A673 (cell line): ENCODE results near the gene KPNA4. TPM values are rescaled to one million over a fixed set of nuclear protein-coding genes. Genes with fewer than 3 reads are reported as not detected.

Experiments
- BruUV-seq: library from RNA; stranded (reverse); fragments of 400-500 nt; replicated peaks from 2 replicates; lab custom pipeline; 2021; lab: Mats Ljungman, UMichigan
- CTCF ChIA-PET: fragments of 300-600 bp; sonication (Branson Sonifier 250); formaldehyde crosslinking; loops from one replicate; lab custom pipeline; 2022; ENCODE audit warnings: antibody characterized with exemption; lab: Charles Lee
- POLR2A ChIA-PET: fragments of 300-600 bp; sonication (Branson Sonifier 250); formaldehyde crosslinking; loops from one replicate; lab custom pipeline; 2022; ENCODE audit warnings: antibody characterized with exemption; ENCODE audit not compliant: low non-redundant PET; lab: Charles Lee
- DNase-seq: peaks from one replicate; pipeline ENCODE4 v3.0.0-alpha.2; 2015; ENCODE audit warnings: low spot score
- H3K27ac ChIP-seq: fragments of 200-600 bp; sonication (generic); 2 replicates; pipeline ENCODE4 v1.5.1; 2016; ENCODE audit warnings: mixed run types, low read depth, mild to moderate bottlenecking, mixed read lengths, antibody characterized with exemption, low read length; ENCODE audit not compliant: poor library complexity, severe bottlenecking
- H3K27me3 ChIP-seq: fragments of 200-600 bp; sonication (generic); replicated peaks from 2 replicates; pipeline ENCODE4 v1.6.1; 2017; ENCODE audit warnings: mixed run types, low read depth, mild to moderate bottlenecking, mixed read lengths, antibody characterized with exemption, low read length; ENCODE audit not compliant: insufficient read depth, poor library complexity
- H3K36me3 ChIP-seq: fragments of 200-600 bp; sonication (generic); 2 replicates; pipeline ENCODE4 v1.6.1; 2016; ENCODE audit warnings: mixed run types, mild to moderate bottlenecking, mixed read lengths, antibody characterized with exemption, low read length; ENCODE audit not compliant: insufficient read depth, poor library complexity, severe bottlenecking
- H3K4me1 ChIP-seq: fragments of 200-600 bp; sonication (generic); 2 replicates; pipeline ENCODE4 v1.6.1; 2017; ENCODE audit warnings: mixed run types, mild to moderate bottlenecking, mixed read lengths, antibody characterized with exemption, low read length; ENCODE audit not compliant: insufficient read depth, poor library complexity, severe bottlenecking
- H3K4me3 ChIP-seq: fragments of 200-600 bp; sonication (generic); 2 replicates; pipeline ENCODE4 v1.5.1; 2016; ENCODE audit warnings: low read depth, mixed run types, mild to moderate bottlenecking, mixed read lengths, low read length; ENCODE audit not compliant: poor library complexity, severe bottlenecking
- H3K9me3 ChIP-seq: fragments of 200-600 bp; sonication (generic); 2 replicates; pipeline ENCODE4 v1.6.1; 2016; ENCODE audit warnings: mixed run types, low read depth, mild to moderate bottlenecking, mixed read lengths, antibody characterized with exemption, low read length; ENCODE audit not compliant: poor library complexity, severe bottlenecking
- EZH2 ChIP-seq: fragments of 200-600 bp; sonication (generic); IDR thresholded peaks from 2 replicates; pipeline ENCODE4 v1.6.1; 2017; ENCODE audit warnings: borderline replicate concordance, low read depth, mild to moderate bottlenecking, mixed read lengths, antibody characterized with exemption, low read length; ENCODE audit not compliant: poor library complexity, severe bottlenecking
- intact Hi-C: fragments of 100-400 bp; cut with micrococcal nuclease; formaldehyde crosslinking; loops from one replicate; pipeline ENCODE4 v1.10.0; 2022; ENCODE audit not compliant: unreplicated experiment
- total RNA-seq: library from RNA; stranded (reverse); gene quantifications from 2 replicates; pipeline ENCODE4 v1.2.3, GENCODE V29; 2021
- TF ChIP-seq, protein P1 (sequence below): fragments of 300-800, 200-600 bp; sonication (generic); conservative IDR thresholded peaks from 2 replicates; pipeline ENCODE4 v1.5.1; 2017; ENCODE audit warnings: low read depth, mild to moderate bottlenecking, antibody characterized with exemption, low read length, moderate library complexity, mixed read lengths

KPNA4 gene
- total RNA-seq, 1 experiment from 2014 or later = 88.5 TPM

DNA sequence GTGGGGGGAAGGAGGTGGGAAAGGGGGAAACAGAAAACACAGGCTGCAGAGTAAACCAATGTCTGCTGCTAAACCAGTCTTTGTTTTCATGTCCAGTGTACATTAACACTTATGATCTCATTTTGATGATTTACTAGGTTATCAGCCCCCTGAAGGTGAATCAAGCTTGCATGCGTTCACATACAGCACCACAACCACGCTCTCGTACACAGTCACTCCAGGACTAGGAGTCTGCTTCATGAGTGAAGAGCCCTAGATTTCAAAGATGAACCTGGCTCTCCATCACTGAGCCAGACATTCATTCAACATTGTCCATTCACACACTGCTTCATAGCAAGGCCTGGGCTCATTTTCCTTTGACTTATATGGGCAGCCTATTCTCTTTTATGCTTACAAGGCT lies 64.0 kb downstream of the KPNA4 start:
- POLR2A ChIA-PET = no interaction called here
- H3K27me3 ChIP-seq = no peaks in the 10 kb centered on the region
- intact Hi-C loops = no loop called here
- no peak overlapping the region for H3K4me3 ChIP-seq
- no TSS peak for BruUV-seq
- CTCF ChIA-PET = no interaction called here
- H3K36me3 ChIP-seq = peaks cover 37% of the 10 kb centered on the region
- DNase-seq = no peak
- H3K9me3 ChIP-seq = no peaks in the 10 kb centered on the region
- no peak overlapping the region for H3K27ac ChIP-seq
- no peak for TF ChIP-seq EZH2
- TF ChIP-seq, protein P1, sequence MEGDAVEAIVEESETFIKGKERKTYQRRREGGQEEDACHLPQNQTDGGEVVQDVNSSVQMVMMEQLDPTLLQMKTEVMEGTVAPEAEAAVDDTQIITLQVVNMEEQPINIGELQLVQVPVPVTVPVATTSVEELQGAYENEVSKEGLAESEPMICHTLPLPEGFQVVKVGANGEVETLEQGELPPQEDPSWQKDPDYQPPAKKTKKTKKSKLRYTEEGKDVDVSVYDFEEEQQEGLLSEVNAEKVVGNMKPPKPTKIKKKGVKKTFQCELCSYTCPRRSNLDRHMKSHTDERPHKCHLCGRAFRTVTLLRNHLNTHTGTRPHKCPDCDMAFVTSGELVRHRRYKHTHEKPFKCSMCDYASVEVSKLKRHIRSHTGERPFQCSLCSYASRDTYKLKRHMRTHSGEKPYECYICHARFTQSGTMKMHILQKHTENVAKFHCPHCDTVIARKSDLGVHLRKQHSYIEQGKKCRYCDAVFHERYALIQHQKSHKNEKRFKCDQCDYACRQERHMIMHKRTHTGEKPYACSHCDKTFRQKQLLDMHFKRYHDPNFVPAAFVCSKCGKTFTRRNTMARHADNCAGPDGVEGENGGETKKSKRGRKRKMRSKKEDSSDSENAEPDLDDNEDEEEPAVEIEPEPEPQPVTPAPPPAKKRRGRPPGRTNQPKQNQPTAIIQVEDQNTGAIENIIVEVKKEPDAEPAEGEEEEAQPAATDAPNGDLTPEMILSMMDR = no peak
- no peaks in the 10 kb centered on the region for H3K4me1 ChIP-seq

DNA sequence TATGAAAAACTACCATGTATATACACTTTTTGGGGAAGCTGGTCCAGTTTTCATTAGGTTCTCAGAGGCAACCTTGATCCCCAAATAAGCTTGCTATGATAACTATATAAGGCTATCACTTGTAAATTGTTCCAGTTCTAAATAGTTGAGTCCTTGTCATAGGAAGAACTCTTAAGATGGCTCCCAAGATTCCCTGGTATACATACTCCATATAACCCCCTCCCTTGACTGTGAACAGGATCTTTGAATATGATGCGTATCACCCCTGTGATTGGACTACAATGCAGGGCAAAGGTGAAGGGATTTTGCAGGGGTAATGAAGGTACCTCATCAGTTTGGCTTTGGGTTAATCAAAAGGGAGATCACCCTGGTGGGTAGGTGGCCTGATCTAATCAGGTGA lies 67.2 kb downstream of the KPNA4 start:
- DNase-seq = no peak
- TF ChIP-seq EZH2 = no peak
- TF ChIP-seq, protein P1 = no peak
- CTCF ChIA-PET = no interaction called here
- Histone ChIP-seq H3K36me3 (peaks cover 18% of the 10 kb centered on the region), H3K9me3 (no peaks in the 10 kb centered on the region), H3K27me3 (no peaks in the 10 kb centered on the region), H3K4me1 (no peaks in the 10 kb centered on the region), H3K27ac (no peak overlapping the region), H3K4me3 (no peak overlapping the region)
- intact Hi-C loops = no loop called here
- no TSS peak for BruUV-seq
- POLR2A ChIA-PET = no interaction called here

DNA sequence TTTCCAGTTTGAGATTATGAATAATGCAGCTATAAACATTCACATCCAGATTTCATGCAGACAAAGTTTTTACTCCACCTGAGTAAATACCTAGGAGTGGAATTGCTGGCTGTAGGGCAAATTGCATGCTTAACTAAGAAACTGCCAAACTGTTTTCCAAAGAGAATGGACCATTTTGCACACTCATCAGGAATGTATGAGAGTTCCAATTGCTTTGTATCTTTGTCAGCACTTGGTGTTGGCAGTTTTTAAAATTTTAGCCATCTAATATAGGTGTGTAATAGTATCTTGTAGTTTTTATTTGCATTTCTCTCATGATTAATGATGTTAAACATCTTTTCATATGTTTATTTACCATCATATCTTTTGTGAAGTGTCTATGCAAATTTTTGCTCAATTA lies 75.2 kb downstream of the KPNA4 start:
- no peaks in the 10 kb centered on the region for H3K27me3 ChIP-seq
- no peak for DNase-seq
- TF ChIP-seq, protein P1 = no peak
- no peak for TF ChIP-seq EZH2
- BruUV-seq = no TSS peak
- intact Hi-C loops = no loop called here
- H3K4me3 ChIP-seq = no peak overlapping the region
- H3K36me3 ChIP-seq = no peaks in the 10 kb centered on the region
- H3K4me1 ChIP-seq = no peaks in the 10 kb centered on the region
- POLR2A ChIA-PET = no interaction called here
- CTCF ChIA-PET = no interaction called here
- H3K27ac ChIP-seq = no peak overlapping the region
- no peaks in the 10 kb centered on the region for H3K9me3 ChIP-seq
